GM23338 (cell line): ENCODE results near the gene ERC2. TPM values are rescaled to one million over a fixed set of nuclear protein-coding genes. Genes with fewer than 3 reads are reported as not detected.

Experiments used
- ATAC-seq: fragments of 200-7000 bp; cut with Tn5 transposase; 3 replicates; pipeline ENCODE4 v1.9.1; 2020
- DNase-seq: peaks from one replicate; pipeline ENCODE4 v3.0.0-alpha.2; 2015; ENCODE audit warnings: low spot score
- H2AFZ ChIP-seq: fragments of 200-600 bp; sonication (generic); 2 replicates; pipeline ENCODE4 v1.8.0; 2016; ENCODE audit warnings: antibody characterized with exemption, mild to moderate bottlenecking, moderate library complexity
- H3F3A ChIP-seq: fragments of 200-600 bp; sonication (generic); replicated peaks from 2 replicates; pipeline ENCODE4 v1.8.0; 2017; ENCODE audit warnings: antibody characterized with exemption, mixed run types, low read depth
- H3K27ac ChIP-seq: fragments of 200-600 bp; sonication (generic); 2 replicates; pipeline ENCODE4 v1.6.1; 2016; ENCODE audit warnings: low read depth
- H3K27me3 ChIP-seq: fragments of 200-600 bp; sonication (generic); 2 replicates; pipeline ENCODE4 v1.8.0; 2016; ENCODE audit warnings: mild to moderate bottlenecking, mixed run types, moderate library complexity; ENCODE audit not compliant: insufficient read depth
- H3K36me3 ChIP-seq: fragments of 200-600 bp; sonication (generic); 2 replicates; pipeline ENCODE4 v1.8.0; 2016; ENCODE audit warnings: mild to moderate bottlenecking; ENCODE audit not compliant: insufficient read depth
- H3K4me1 ChIP-seq: fragments of 200-600 bp; sonication (generic); 2 replicates; pipeline ENCODE4 v1.8.0; 2016; ENCODE audit warnings: mild to moderate bottlenecking, moderate library complexity; ENCODE audit not compliant: insufficient read depth
- H3K4me2 ChIP-seq: fragments of 200-600 bp; sonication (generic); 2 replicates; pipeline ENCODE4 v1.7.1; 2017; ENCODE audit warnings: mixed run types
- H3K4me3 ChIP-seq: fragments of 200-600 bp; sonication (generic); 2 replicates; pipeline ENCODE4 v1.6.1; 2016; ENCODE audit warnings: mixed run types
- H3K79me2 ChIP-seq: fragments of 200-600 bp; sonication (generic); replicated peaks from 2 replicates; pipeline ENCODE4 v1.8.0; 2017; ENCODE audit warnings: mild to moderate bottlenecking; ENCODE audit not compliant: insufficient read depth
- H3K9me2 ChIP-seq: fragments of 200-600 bp; sonication (generic); 2 replicates; pipeline ENCODE4 v1.8.0; 2017; ENCODE audit not compliant: insufficient read depth
- H4K20me1 ChIP-seq: fragments of 200-600 bp; sonication (generic); replicated peaks from 2 replicates; pipeline ENCODE4 v1.8.0; 2017; ENCODE audit warnings: mild to moderate bottlenecking; ENCODE audit not compliant: insufficient read depth
- H3K27ac Mint-ChIP-seq: 2 replicates; pipeline ENCODE4 v1.8.0; 2020; ENCODE audit warnings: inconsistent platforms, mild to moderate bottlenecking, moderate library complexity, mixed read lengths
- H3K27me3 Mint-ChIP-seq: 3 replicates; pipeline ENCODE4 v1.8.0; 2022; ENCODE audit warnings: low read depth, mild to moderate bottlenecking, moderate library complexity, mixed read lengths, inconsistent platforms; ENCODE audit not compliant: insufficient read depth, poor library complexity
- H3K36me3 Mint-ChIP-seq: 3 replicates; pipeline ENCODE4 v1.8.0; 2021; ENCODE audit warnings: low read depth, mild to moderate bottlenecking, inconsistent platforms, moderate library complexity, mixed read lengths
- H3K4me1 Mint-ChIP-seq: 3 replicates; pipeline ENCODE4 v1.8.0; 2020; ENCODE audit warnings: mild to moderate bottlenecking, inconsistent platforms, mixed read lengths
- H3K4me3 Mint-ChIP-seq: 3 replicates; pipeline ENCODE4 v1.8.0; 2021; ENCODE audit warnings: moderate library complexity, mild to moderate bottlenecking, inconsistent platforms, mixed read lengths
- H3K9me3 Mint-ChIP-seq: 3 replicates; pipeline ENCODE4 v1.8.0; 2020; ENCODE audit warnings: moderate library complexity, mild to moderate bottlenecking, inconsistent platforms, mixed read lengths
- CREB1 ChIP-seq: fragments of 250-450 bp; sonication (Bioruptor Pico); IDR thresholded peaks from 2 replicates; pipeline ENCODE4 v1.5.0; 2020; ENCODE audit warnings: low read depth, mild to moderate bottlenecking, moderate library complexity
- EZH2 ChIP-seq: fragments of 200-600 bp; sonication (generic); IDR thresholded peaks from one replicate; pipeline ENCODE4 v1.8.0; 2017; ENCODE audit warnings: antibody characterized with exemption, mild to moderate bottlenecking, low read depth; ENCODE audit not compliant: unreplicated experiment
- EZH2phosphoT487 ChIP-seq: fragments of 200-600 bp; sonication (generic); IDR thresholded peaks from one replicate; pipeline ENCODE4 v1.8.1; 2018; ENCODE audit warnings: antibody characterized with exemption; ENCODE audit not compliant: unreplicated experiment
- ZNF114 ChIP-seq: fragments of 250-450 bp; sonication (Bioruptor Pico); IDR thresholded peaks from 2 replicates; pipeline ENCODE4 v1.5.0; 2020; ENCODE audit warnings: mild to moderate bottlenecking, moderate library complexity
- ZNF331 ChIP-seq: fragments of 250-450 bp; sonication (Bioruptor Pico); IDR thresholded peaks from 2 replicates; pipeline ENCODE4 v1.5.0; 2020; ENCODE audit warnings: low read depth, mild to moderate bottlenecking, moderate library complexity
- polyA plus RNA-seq: library from polyadenylated mRNA; unstranded; fragments of >200 nt; fragmentation: Nextera tagmentation; extraction: Ambion mirVana; gene quantifications from 2 replicates; pipeline ENCODE4 v1.2.1, GENCODE V29; 2016
- total RNA-seq: library from RNA; depleted of rRNA; stranded (reverse); fragments of >200 nt; shearing (Covaris generic); gene quantifications from 2 replicates; pipeline ENCODE4 v1.2.3, GENCODE V29; 2014
- TF ChIP-seq, protein P1 (sequence below): fragments of 250-450 bp; sonication (Bioruptor Pico); IDR thresholded peaks from 2 replicates; pipeline ENCODE4 v1.5.0; 2020; ENCODE audit warnings: mild to moderate bottlenecking, moderate library complexity

ERC2 gene
- total and polyA plus RNA-seq, 2 experiments from 2014 or later = 11.8 to 13.7 TPM

DNA sequence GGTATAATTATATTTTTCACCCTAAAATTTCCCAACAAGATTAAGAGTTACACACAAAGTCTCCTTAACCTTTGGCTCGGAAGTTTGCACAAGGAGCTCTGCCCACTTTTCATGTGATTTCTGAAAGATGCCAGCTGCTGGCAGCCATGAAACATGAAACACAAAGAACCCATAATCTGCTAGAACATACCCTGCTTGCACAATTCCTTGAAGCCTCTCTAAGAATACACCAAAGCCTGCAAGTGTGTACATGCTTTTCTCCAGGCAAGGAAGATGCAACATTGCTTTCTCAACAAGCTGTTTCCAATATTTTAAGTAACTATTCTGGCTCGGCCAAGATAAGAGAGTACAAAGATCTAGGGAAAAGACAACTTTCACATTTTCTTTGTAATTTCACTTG is 799.1 kb downstream of the ERC2 start:
- H3K9me2 ChIP-seq = peaks cover 21% of the 10 kb centered on the region
- Mint-ChIP-seq H3K4me3 (no peak overlapping the region), H3K4me1 (peaks cover 22% of the 10 kb centered on the region), H3K27ac (no peak overlapping the region), H3K36me3 (no peaks in the 10 kb centered on the region), H3K9me3 (no peaks in the 10 kb centered on the region), H3K27me3 (peaks cover 3% of the 10 kb centered on the region)
- H3K36me3 ChIP-seq = no peaks in the 10 kb centered on the region
- no peaks in the 10 kb centered on the region for H3K79me2 ChIP-seq
- H3K27me3 ChIP-seq = no peaks in the 10 kb centered on the region
- H3K4me2 ChIP-seq = no peak overlapping the region
- DNase-seq = no peak
- no peak overlapping the region for H2AFZ ChIP-seq
- H3K4me3 ChIP-seq = no peak overlapping the region
- H3F3A ChIP-seq = no peaks in the 10 kb centered on the region
- peaks cover 9% of the 10 kb centered on the region for H3K4me1 ChIP-seq
- H4K20me1 ChIP-seq = no peaks in the 10 kb centered on the region
- no peak overlapping the region for H3K27ac ChIP-seq
- no peak for ATAC-seq
- TF ChIP-seq ZNF331 (no peak), EZH2 (no peak), ZNF114 (no peak), CREB1 (CRISPR knock-in tag) (no peak)
- TF ChIP-seq, protein P1, sequence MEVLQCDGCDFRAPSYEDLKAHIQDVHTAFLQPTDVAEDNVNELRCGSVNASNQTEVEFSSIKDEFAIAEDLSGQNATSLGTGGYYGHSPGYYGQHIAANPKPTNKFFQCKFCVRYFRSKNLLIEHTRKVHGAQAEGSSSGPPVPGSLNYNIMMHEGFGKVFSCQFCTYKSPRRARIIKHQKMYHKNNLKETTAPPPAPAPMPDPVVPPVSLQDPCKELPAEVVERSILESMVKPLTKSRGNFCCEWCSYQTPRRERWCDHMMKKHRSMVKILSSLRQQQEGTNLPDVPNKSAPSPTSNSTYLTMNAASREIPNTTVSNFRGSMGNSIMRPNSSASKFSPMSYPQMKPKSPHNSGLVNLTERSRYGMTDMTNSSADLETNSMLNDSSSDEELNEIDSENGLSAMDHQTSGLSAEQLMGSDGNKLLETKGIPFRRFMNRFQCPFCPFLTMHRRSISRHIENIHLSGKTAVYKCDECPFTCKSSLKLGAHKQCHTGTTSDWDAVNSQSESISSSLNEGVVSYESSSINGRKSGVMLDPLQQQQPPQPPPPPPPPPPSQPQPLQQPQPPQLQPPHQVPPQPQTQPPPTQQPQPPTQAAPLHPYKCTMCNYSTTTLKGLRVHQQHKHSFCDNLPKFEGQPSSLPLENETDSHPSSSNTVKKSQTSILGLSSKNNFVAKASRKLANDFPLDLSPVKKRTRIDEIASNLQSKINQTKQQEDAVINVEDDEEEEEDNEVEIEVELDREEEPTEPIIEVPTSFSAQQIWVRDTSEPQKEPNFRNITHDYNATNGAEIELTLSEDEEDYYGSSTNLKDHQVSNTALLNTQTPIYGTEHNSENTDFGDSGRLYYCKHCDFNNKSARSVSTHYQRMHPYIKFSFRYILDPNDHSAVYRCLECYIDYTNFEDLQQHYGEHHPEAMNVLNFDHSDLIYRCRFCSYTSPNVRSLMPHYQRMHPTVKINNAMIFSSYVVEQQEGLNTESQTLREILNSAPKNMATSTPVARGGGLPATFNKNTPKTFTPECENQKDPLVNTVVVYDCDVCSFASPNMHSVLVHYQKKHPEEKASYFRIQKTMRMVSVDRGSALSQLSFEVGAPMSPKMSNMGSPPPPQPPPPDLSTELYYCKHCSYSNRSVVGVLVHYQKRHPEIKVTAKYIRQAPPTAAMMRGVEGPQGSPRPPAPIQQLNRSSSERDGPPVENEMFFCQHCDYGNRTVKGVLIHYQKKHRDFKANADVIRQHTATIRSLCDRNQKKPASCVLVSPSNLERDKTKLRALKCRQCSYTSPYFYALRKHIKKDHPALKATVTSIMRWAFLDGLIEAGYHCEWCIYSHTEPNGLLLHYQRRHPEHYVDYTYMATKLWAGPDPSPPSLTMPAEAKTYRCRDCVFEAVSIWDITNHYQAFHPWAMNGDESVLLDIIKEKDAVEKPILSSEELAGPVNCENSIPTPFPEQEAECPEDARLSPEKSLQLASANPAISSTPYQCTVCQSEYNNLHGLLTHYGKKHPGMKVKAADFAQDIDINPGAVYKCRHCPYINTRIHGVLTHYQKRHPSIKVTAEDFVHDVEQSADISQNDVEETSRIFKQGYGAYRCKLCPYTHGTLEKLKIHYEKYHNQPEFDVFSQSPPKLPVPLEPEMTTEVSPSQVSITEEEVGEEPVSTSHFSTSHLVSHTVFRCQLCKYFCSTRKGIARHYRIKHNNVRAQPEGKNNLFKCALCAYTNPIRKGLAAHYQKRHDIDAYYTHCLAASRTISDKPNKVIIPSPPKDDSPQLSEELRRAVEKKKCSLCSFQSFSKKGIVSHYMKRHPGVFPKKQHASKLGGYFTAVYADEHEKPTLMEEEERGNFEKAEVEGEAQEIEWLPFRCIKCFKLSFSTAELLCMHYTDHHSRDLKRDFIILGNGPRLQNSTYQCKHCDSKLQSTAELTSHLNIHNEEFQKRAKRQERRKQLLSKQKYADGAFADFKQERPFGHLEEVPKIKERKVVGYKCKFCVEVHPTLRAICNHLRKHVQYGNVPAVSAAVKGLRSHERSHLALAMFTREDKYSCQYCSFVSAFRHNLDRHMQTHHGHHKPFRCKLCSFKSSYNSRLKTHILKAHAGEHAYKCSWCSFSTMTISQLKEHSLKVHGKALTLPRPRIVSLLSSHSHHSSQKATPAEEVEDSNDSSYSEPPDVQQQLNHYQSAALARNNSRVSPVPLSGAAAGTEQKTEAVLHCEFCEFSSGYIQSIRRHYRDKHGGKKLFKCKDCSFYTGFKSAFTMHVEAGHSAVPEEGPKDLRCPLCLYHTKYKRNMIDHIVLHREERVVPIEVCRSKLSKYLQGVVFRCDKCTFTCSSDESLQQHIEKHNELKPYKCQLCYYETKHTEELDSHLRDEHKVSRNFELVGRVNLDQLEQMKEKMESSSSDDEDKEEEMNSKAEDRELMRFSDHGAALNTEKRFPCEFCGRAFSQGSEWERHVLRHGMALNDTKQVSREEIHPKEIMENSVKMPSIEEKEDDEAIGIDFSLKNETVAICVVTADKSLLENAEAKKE (CRISPR knock-in tag) = no peak

DNA sequence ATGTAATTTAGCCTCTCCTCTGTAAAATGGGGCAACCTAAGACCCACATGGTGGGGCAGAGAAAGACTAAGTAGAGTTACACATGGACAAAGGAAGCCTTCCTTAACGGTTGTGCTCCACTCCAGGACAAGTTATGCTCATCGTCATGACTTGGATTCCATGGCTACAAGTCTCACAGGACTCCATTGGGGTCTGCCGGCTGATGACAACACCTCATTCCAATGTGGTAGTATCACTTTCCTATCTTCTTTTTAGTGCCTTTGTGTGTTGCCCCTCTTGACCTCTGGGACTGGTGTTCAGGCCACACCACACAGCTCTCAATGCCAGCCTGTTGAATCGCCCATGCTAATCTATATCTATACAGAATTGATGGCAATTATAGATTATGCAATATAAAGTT is 799.9 kb downstream of the ERC2 start:
- no peak overlapping the region for H3K4me3 Mint-ChIP-seq
- no peaks in the 10 kb centered on the region for H3K36me3 Mint-ChIP-seq
- Histone ChIP-seq H4K20me1 (no peaks in the 10 kb centered on the region), H3K36me3 (no peaks in the 10 kb centered on the region), H3K4me2 (no peak overlapping the region), H3K27ac (no peak overlapping the region), H3K79me2 (no peaks in the 10 kb centered on the region), H2AFZ (no peak overlapping the region), H3K4me1 (peaks cover 14% of the 10 kb centered on the region), H3K27me3 (no peaks in the 10 kb centered on the region), H3K4me3 (no peak overlapping the region), H3K9me2 (peaks cover 21% of the 10 kb centered on the region), H3F3A (no peaks in the 10 kb centered on the region)
- no peak for TF ChIP-seq EZH2phosphoT487
- no peaks in the 10 kb centered on the region for H3K9me3 Mint-ChIP-seq
- H3K27ac Mint-ChIP-seq = no peak overlapping the region
- no peak for DNase-seq
- H3K27me3 Mint-ChIP-seq = peaks cover 3% of the 10 kb centered on the region
- H3K4me1 Mint-ChIP-seq = peaks cover 24% of the 10 kb centered on the region
- no peak for ATAC-seq
